GM12878 (cell line): ENCODE data around the gene KTI12.

ENCODE experiments used
- CTCF ChIP-seq, 3 experiments: IDR thresholded peaks in 2 of 3; conservative IDR thresholded peaks in 1 of 3; 2 replicates each; pipeline ENCODE4 v1.5.1; 2011; ENCODE audit warnings: low read depth in 3 of 3, low read length in 3 of 3, mild to moderate bottlenecking in 3 of 3, control low read depth in 2 of 3, moderate library complexity in 2 of 3, inconsistent platforms in 1 of 3, mixed read lengths in 1 of 3; ENCODE audit not compliant: control insufficient read depth in 2 of 3, insufficient read depth in 1 of 3; ENCODE audit errors: extremely low read depth in 1 of 3
- DPF2 ChIP-seq: fragments of 450-650 bp; IDR thresholded peaks from 2 replicates; pipeline ENCODE4 v1.6.1; 2017; ENCODE audit warnings: mild to moderate bottlenecking
- MTA3 ChIP-seq: IDR thresholded peaks from 2 replicates; pipeline ENCODE4 v1.6.1; 2012; ENCODE audit warnings: low read length, inconsistent platforms, borderline replicate concordance
- POLR2A ChIP-seq: IDR thresholded peaks from 2 replicates; pipeline ENCODE4 v1.6.1; 2011; ENCODE audit warnings: low read depth, mild to moderate bottlenecking, low read length
- RCOR1 ChIP-seq: conservative IDR thresholded peaks from 2 replicates; pipeline ENCODE4 v1.6.1; 2012; ENCODE audit warnings: low read depth, low read length, improper control_type of control experiment
- SIN3A ChIP-seq: IDR thresholded peaks from 2 replicates; pipeline ENCODE4 v1.6.1; 2012; ENCODE audit warnings: low read depth, low read length, improper control_type of control experiment

DNA sequence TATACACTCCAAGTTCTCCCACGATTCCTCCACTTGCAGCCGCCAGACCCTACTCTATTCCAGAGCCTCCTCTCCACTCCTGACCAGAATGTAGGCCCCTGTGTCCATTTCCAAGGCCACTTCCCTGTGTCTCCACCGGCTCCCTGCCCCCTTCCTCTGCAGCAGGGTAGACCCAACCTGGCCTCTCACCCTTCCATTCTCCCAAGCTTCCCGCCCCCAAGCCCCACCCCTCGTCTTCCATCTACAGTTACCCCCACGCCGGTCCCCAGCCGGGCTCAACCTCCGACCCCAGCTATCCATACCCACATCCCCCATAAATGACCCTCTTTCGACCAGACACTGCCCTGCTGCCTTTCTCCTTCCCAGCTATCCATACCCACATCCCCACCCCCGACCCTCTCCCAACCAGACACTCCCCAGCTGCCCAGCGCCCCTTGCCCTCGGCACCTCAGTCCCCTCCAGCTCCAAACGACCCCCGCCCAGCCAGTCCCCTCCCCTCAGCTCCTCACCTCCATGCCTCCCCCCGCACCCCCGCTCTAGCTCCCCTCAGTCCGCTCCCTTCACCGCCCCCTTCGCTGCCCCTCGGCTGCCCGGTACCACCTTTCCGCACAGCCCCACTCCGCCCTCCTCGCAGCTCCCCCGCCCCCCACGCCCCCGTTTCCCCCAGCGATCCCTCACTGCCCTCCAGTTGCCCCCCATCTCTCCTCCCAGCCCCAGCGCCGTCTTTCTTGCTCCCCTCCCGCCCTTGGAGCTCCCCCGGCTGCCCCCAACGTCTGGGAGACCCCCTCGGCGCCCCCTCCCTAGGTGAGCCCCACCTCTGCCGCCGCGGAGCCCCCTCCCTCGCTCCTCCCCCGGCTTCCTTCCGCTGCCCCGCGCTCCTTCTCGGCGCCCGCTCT, 43.8 kb downstream of the KTI12 start:
- no peak for TF ChIP-seq CTCF (IDR thresholded peaks at IDR 0.05 in 2 of 3, conservative IDR thresholded peaks at IDR 0.05 in 1 of 3; ENCODE audit: control insufficient read depth in 2 of 3, extremely low read depth in 1 of 3, insufficient read depth in 1 of 3, low read depth in 3 of 3, low read length in 3 of 3)
- no peak for TF ChIP-seq DPF2
- TF ChIP-seq MTA3 = no peak
- TF ChIP-seq POLR2A = no peak
- no peak for TF ChIP-seq SIN3A
- TF ChIP-seq RCOR1 = no peak
